HCT116 (cell line): Measurements from ENCODE around the gene INSRR. TPM values are rescaled to one million over a fixed set of nuclear protein-coding genes. Genes with fewer than 3 reads are reported as not detected.

Source experiments
- ATAC-seq: fragments of 200-7000 bp; cut with Tn5 transposase; 2 replicates; pipeline ENCODE4 v1.9.1; 2020; ENCODE audit warnings: mild to moderate bottlenecking, moderate library complexity
- BruUV-seq: library from RNA; stranded (reverse); fragments of 400-500 nt; replicated peaks from 2 replicates; lab custom pipeline; 2021; lab: Mats Ljungman, UMichigan
- CTCF ChIA-PET: fragments of 300-600 bp; sonication (Branson Sonifier 250); formaldehyde crosslinking; loops from one replicate; lab custom pipeline; 2021; ENCODE audit warnings: antibody characterized with exemption; lab: Charles Lee
- POLR2A ChIA-PET: fragments of 300-600, 350-600 bp; sonication (Branson Sonifier 250); formaldehyde crosslinking; loops from one replicate; lab custom pipeline; 2021; ENCODE audit warnings: antibody characterized with exemption; lab: Charles Lee
- RAD21 ChIA-PET, 2 experiments: fragments of 300-600 bp; sonication (Branson Sonifier 250); formaldehyde crosslinking; loops; one replicate each; lab custom pipeline; 2023; ENCODE audit warnings: low total read pairs in 2 of 2; ENCODE audit not compliant: uncharacterized antibody in 2 of 2, unreplicated experiment in 2 of 2, low non-redundant PET in 1 of 2; lab: Charles Lee
- DNase-seq: peaks from one replicate; pipeline ENCODE4 v3.0.0-alpha.2; 2010; ENCODE audit warnings: low read depth, low spot score
- H2AFZ ChIP-seq: fragments of 200-600 bp; shearing (Covaris generic), sonication (generic); 2 replicates; pipeline ENCODE4 v1.6.1; 2017; ENCODE audit warnings: low read depth, mixed run types, mixed read lengths, antibody characterized with exemption, low read length; ENCODE audit not compliant: poor library complexity, severe bottlenecking
- H3K27ac ChIP-seq: 2 replicates; pipeline ENCODE4 v1.5.1; 2012; ENCODE audit warnings: low read depth, low read length
- H3K27me3 ChIP-seq: fragments of 200-600 bp; sonication (generic); 2 replicates; pipeline ENCODE4 v1.6.1; 2016; ENCODE audit warnings: mixed run types, low read length, mixed read lengths; ENCODE audit not compliant: insufficient read depth
- H3K36me3 ChIP-seq, 2 experiments: fragments of 200-500 bp in 1 of 2; fragments of 200-600 bp in 1 of 2; sonication (Bioruptor generic) in 1 of 2; sonication (generic) in 1 of 2; 2 replicates each; pipeline versions ENCODE4 v1.5.1 to v1.6.1; 2014 to 2016; ENCODE audit warnings: low read length in 2 of 2, inconsistent platforms in 1 of 2, mixed read lengths in 1 of 2, mixed run types in 1 of 2; ENCODE audit not compliant: insufficient read depth in 2 of 2, control insufficient read depth in 1 of 2
- H3K4me1 ChIP-seq, 2 experiments: fragments of 200-600 bp in 1 of 2; sonication (generic) in 1 of 2; 2 replicates each; pipeline versions ENCODE4 v1.5.1 to v1.6.1; 2012 to 2017; ENCODE audit warnings: low read length in 2 of 2, inconsistent platforms in 1 of 2, mild to moderate bottlenecking in 1 of 2, mixed read lengths in 1 of 2, mixed run types in 1 of 2, moderate library complexity in 1 of 2; ENCODE audit not compliant: insufficient read depth in 2 of 2, control insufficient read depth in 1 of 2
- H3K4me2 ChIP-seq: fragments of 200-600 bp; sonication (generic); 2 replicates; pipeline ENCODE4 v1.6.1; 2017; ENCODE audit warnings: mixed run types, low read length, mixed read lengths
- H3K4me3 ChIP-seq, 2 experiments: fragments of 200-600 bp in 1 of 2; sonication (generic) in 1 of 2; replicated peaks in 1 of 2; 2 replicates each; pipeline ENCODE4 v1.5.1; 2011 to 2016; ENCODE audit warnings: low read length in 2 of 2, control low read depth in 1 of 2, low read depth in 1 of 2, mild to moderate bottlenecking in 1 of 2, mixed read lengths in 1 of 2, mixed run types in 1 of 2
- H3K79me2 ChIP-seq: fragments of 200-600 bp; sonication (generic); 2 replicates; pipeline ENCODE4 v1.6.1; 2017; ENCODE audit warnings: mild to moderate bottlenecking, mixed run types, low read length, moderate library complexity, mixed read lengths; ENCODE audit not compliant: insufficient read depth
- H3K9ac ChIP-seq: fragments of 200-600 bp; sonication (generic); 2 replicates; pipeline ENCODE4 v1.6.1; 2016; ENCODE audit warnings: low read length, mixed read lengths
- H3K9me2 ChIP-seq: fragments of 200-600 bp; sonication (generic), shearing (Covaris generic); 2 replicates; pipeline ENCODE4 v1.6.1; 2017; ENCODE audit warnings: mixed run types, mild to moderate bottlenecking, moderate library complexity; ENCODE audit not compliant: insufficient read depth
- H3K9me3 ChIP-seq, 2 experiments: fragments of 200-500 bp in 1 of 2; fragments of 200-600 bp in 1 of 2; sonication (Bioruptor generic) in 1 of 2; sonication (generic) in 1 of 2; 2 replicates each; pipeline ENCODE4 v1.6.1; 2014 to 2017; ENCODE audit warnings: low read length in 2 of 2, mixed read lengths in 2 of 2, inconsistent platforms in 1 of 2, low read depth in 1 of 2, mild to moderate bottlenecking in 1 of 2, mixed run types in 1 of 2, moderate library complexity in 1 of 2; ENCODE audit not compliant: control insufficient read depth in 1 of 2, insufficient read depth in 1 of 2
- H4K20me1 ChIP-seq: fragments of 200-600 bp; sonication (generic), shearing (Covaris generic); 2 replicates; pipeline ENCODE4 v1.6.1; 2017; ENCODE audit warnings: mixed run types, mild to moderate bottlenecking, moderate library complexity; ENCODE audit not compliant: insufficient read depth
- CTCF ChIP-seq, 3 experiments: fragments of 200-600 bp in 1 of 3; sonication (generic) in 1 of 3; IDR thresholded peaks in 2 of 3; conservative IDR thresholded peaks in 1 of 3; 2 replicates each; pipeline ENCODE4 v1.5.1; 2012 to 2017; ENCODE audit warnings: low read depth in 2 of 3, low read length in 2 of 3, antibody characterized with exemption in 1 of 3, borderline replicate concordance in 1 of 3, control low read depth in 1 of 3, mild to moderate bottlenecking in 1 of 3, mixed read lengths in 1 of 3, mixed run types in 1 of 3, moderate library complexity in 1 of 3; ENCODE audit not compliant: insufficient read depth in 1 of 3
- EGR1 ChIP-seq: IDR thresholded peaks from 2 replicates; pipeline ENCODE4 v1.6.1; 2012; ENCODE audit warnings: low read depth
- ELF1 ChIP-seq: IDR thresholded peaks from 2 replicates; pipeline ENCODE4 v1.6.1; 2012; ENCODE audit warnings: low read depth, borderline replicate concordance
- JUND ChIP-seq: IDR thresholded peaks from 2 replicates; pipeline ENCODE4 v1.6.1; 2012
- POLR2AphosphoS5 ChIP-seq: IDR thresholded peaks from 2 replicates; pipeline ENCODE4 v1.6.1; 2011; ENCODE audit warnings: mild to moderate bottlenecking, low read depth, low read length, moderate library complexity
- SIN3A ChIP-seq: IDR thresholded peaks from 2 replicates; pipeline ENCODE4 v1.6.1; 2012; ENCODE audit warnings: low read depth
- SRF ChIP-seq: IDR thresholded peaks from 2 replicates; pipeline ENCODE4 v1.6.1; 2012; ENCODE audit warnings: low read depth
- ZFX ChIP-seq: fragments of 450-650 bp; IDR thresholded peaks from 2 replicates; pipeline ENCODE4 v1.6.1; 2017
- ZNF274 ChIP-seq: fragments of 200-500 bp; sonication (Bioruptor generic); IDR thresholded peaks from 2 replicates; pipeline ENCODE4 v1.6.1; 2014; ENCODE audit warnings: mild to moderate bottlenecking, low read depth, low read length, inconsistent platforms
- intact Hi-C: fragments of 100-400 bp; cut with micrococcal nuclease; formaldehyde crosslinking; loops from 2 replicates; pipeline ENCODE4 v1.10.0; 2022
- total RNA-seq: library from RNA; stranded (reverse); gene quantifications from one replicate; pipeline ENCODE4 v1.2.1, GENCODE V29; 2021; ENCODE audit not compliant: unreplicated experiment
- TF ChIP-seq, protein P1 (sequence below): IDR thresholded peaks from 2 replicates; pipeline ENCODE4 v1.6.1; 2012
- TF ChIP-seq, protein P2 (sequence below): IDR thresholded peaks from 2 replicates; pipeline ENCODE4 v1.6.1; 2012
- TF ChIP-seq, protein P3 (sequence below): IDR thresholded peaks from 2 replicates; pipeline ENCODE4 v1.6.1; 2012; ENCODE audit warnings: low read depth

Gene INSRR
- total RNA-seq, 1 experiment from 2014 or later = not detected

DNA sequence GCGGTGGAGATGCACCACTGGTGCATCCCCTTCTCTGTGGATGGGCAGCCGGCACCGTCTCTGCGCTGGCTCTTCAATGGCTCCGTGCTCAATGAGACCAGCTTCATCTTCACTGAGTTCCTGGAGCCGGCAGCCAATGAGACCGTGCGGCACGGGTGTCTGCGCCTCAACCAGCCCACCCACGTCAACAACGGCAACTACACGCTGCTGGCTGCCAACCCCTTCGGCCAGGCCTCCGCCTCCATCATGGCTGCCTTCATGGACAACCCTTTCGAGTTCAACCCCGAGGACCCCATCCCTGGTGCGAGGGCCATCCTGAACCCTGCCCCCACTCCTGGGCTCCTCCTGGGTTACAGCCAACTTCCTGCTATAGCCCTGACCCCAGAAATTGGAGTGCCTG lies 14.7 kb upstream of the INSRR start:
- Histone ChIP-seq H3K27ac (no peak overlapping the region), H3K36me3 (no peaks in the 10 kb centered on the region), H3K9ac (no peak overlapping the region), H4K20me1 (no peaks in the 10 kb centered on the region), H3K4me3 (no peak overlapping the region), H3K4me2 (no peak overlapping the region), H3K9me3 (no peaks in the 10 kb centered on the region), H2AFZ (no peak overlapping the region), H3K79me2 (no peaks in the 10 kb centered on the region), H3K27me3 (0 out of 2 replicates have a peak, but pooled peaks cover 3% of the 10 kb centered on the region), H3K4me1 (peaks cover 0 to 15% of the 10 kb centered on the region in 2 experiments; a peak in 2 of 4 replicates), H3K9me2 (no peaks in the 10 kb centered on the region)
- DNase-seq (no peak), ATAC-seq (no peak)
- ChIA-PET RAD21 (no interaction called here), CTCF (no interaction called here), POLR2A (no interaction called here)
- intact Hi-C loops = no loop called here
- TF ChIP-seq ELF1 = no peak
- TF ChIP-seq, protein P1, sequence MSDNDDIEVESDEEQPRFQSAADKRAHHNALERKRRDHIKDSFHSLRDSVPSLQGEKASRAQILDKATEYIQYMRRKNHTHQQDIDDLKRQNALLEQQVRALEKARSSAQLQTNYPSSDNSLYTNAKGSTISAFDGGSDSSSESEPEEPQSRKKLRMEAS = no peak
- TF ChIP-seq POLR2AphosphoS5 = no peak
- TF ChIP-seq CTCF (IDR thresholded peaks at IDR 0.05 in 2 of 3, conservative IDR thresholded peaks at IDR 0.05 in 1 of 3; ENCODE audit: borderline replicate concordance in 1 of 3, insufficient read depth in 1 of 3, low read depth in 2 of 3, low read length in 2 of 3) = no peak
- TF ChIP-seq SRF = no peak
- TF ChIP-seq SIN3A = no peak
- TF ChIP-seq, protein P2, sequence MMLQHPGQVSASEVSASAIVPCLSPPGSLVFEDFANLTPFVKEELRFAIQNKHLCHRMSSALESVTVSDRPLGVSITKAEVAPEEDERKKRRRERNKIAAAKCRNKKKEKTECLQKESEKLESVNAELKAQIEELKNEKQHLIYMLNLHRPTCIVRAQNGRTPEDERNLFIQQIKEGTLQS = no peak
- no peak for TF ChIP-seq JUND
- TF ChIP-seq ZNF274 = no peak
- no peak for TF ChIP-seq ZFX
- TF ChIP-seq, protein P3, sequence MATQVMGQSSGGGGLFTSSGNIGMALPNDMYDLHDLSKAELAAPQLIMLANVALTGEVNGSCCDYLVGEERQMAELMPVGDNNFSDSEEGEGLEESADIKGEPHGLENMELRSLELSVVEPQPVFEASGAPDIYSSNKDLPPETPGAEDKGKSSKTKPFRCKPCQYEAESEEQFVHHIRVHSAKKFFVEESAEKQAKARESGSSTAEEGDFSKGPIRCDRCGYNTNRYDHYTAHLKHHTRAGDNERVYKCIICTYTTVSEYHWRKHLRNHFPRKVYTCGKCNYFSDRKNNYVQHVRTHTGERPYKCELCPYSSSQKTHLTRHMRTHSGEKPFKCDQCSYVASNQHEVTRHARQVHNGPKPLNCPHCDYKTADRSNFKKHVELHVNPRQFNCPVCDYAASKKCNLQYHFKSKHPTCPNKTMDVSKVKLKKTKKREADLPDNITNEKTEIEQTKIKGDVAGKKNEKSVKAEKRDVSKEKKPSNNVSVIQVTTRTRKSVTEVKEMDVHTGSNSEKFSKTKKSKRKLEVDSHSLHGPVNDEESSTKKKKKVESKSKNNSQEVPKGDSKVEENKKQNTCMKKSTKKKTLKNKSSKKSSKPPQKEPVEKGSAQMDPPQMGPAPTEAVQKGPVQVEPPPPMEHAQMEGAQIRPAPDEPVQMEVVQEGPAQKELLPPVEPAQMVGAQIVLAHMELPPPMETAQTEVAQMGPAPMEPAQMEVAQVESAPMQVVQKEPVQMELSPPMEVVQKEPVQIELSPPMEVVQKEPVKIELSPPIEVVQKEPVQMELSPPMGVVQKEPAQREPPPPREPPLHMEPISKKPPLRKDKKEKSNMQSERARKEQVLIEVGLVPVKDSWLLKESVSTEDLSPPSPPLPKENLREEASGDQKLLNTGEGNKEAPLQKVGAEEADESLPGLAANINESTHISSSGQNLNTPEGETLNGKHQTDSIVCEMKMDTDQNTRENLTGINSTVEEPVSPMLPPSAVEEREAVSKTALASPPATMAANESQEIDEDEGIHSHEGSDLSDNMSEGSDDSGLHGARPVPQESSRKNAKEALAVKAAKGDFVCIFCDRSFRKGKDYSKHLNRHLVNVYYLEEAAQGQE = no peak
- no peak for TF ChIP-seq EGR1
- no TSS peak for BruUV-seq
